HEK293 (cell line): ENCODE measurements around the gene CERS4.

Source experiments
- CTCF ChIA-PET: fragments of 350-600 bp; formaldehyde crosslinking; extraction: SDS; loops from one replicate; lab custom pipeline; 2021; ENCODE audit warnings: antibody characterized with exemption; lab: Yijun Ruan, JAX
- POLR2A ChIA-PET: fragments of 300-600 bp; formaldehyde crosslinking; extraction: SDS; loops from one replicate; lab custom pipeline; 2020; ENCODE audit warnings: antibody characterized with exemption, inconsistent platforms; lab: Yijun Ruan, JAX
- H3K27ac ChIP-seq: fragments of 200-500 bp; sonication (Bioruptor generic); 2 replicates; pipeline ENCODE4 v1.5.1; 2014; ENCODE audit warnings: low read depth, low read length, control low read depth, inconsistent platforms; ENCODE audit errors: extremely low read depth
- H3K36me3 ChIP-seq, 2 experiments: fragments of 200-500 bp in 1 of 2; sonication (Bioruptor generic) in 1 of 2; 1 replicate in 1 of 2; 2 replicates in 1 of 2; pipeline ENCODE4 v1.5.1; 2014 to 2017; ENCODE audit warnings: inconsistent platforms in 2 of 2, low read length in 2 of 2; ENCODE audit not compliant: control insufficient read depth in 2 of 2, insufficient read depth in 1 of 2
- H3K4me1 ChIP-seq: fragments of 200-500 bp; sonication (Bioruptor generic); 2 replicates; pipeline ENCODE4 v1.5.1; 2014; ENCODE audit warnings: mild to moderate bottlenecking, low read length, inconsistent platforms; ENCODE audit not compliant: control insufficient read depth, insufficient read depth
- H3K4me3 ChIP-seq: 2 replicates; pipeline ENCODE4 v1.5.1; 2011; ENCODE audit warnings: low read depth, mild to moderate bottlenecking, control low read depth, low read length, moderate library complexity
- H3K9me3 ChIP-seq: fragments of 200-500 bp; sonication (Bioruptor generic); 2 replicates; pipeline ENCODE4 v1.5.1; 2014; ENCODE audit warnings: low read depth, low read length, inconsistent platforms; ENCODE audit not compliant: control insufficient read depth, insufficient read depth
- HIC1 ChIP-seq: fragments of 450-650 bp; formaldehyde crosslinking; IDR thresholded peaks from 2 replicates; pipeline ENCODE4 v1.5.1; 2016; ENCODE audit warnings: missing biosample characterization, missing genetic modification characterization
- OSR2 ChIP-seq: fragments of 450-650 bp; formaldehyde crosslinking; IDR thresholded peaks from 2 replicates; pipeline ENCODE4 v1.5.1; 2016; ENCODE audit warnings: missing biosample characterization, missing genetic modification characterization
- OVOL3 ChIP-seq: fragments of 450-650 bp; formaldehyde crosslinking; IDR thresholded peaks from 2 replicates; pipeline ENCODE4 v1.5.1; 2016; ENCODE audit warnings: missing biosample characterization, missing genetic modification characterization
- PBX3 ChIP-seq: sonication (generic); formaldehyde crosslinking; IDR thresholded peaks from 2 replicates; pipeline ENCODE4 v1.8.1; 2022; ENCODE audit warnings: mild to moderate bottlenecking, moderate library complexity, missing genetic modification reagents
- REPIN1 ChIP-seq: fragments of 450-650 bp; formaldehyde crosslinking; IDR thresholded peaks from 2 replicates; pipeline ENCODE4 v1.5.1; 2017; ENCODE audit warnings: missing biosample characterization, missing genetic modification characterization, low read depth
- SCRT2 ChIP-seq: fragments of 450-650 bp; formaldehyde crosslinking; IDR thresholded peaks from 2 replicates; pipeline ENCODE4 v1.5.1; 2016; ENCODE audit warnings: missing biosample characterization, missing genetic modification characterization
- TCF7L2 ChIP-seq: IDR thresholded peaks from 2 replicates; pipeline ENCODE4 v1.6.1; 2011; ENCODE audit warnings: low read depth, mild to moderate bottlenecking, inconsistent platforms, low read length, moderate library complexity, borderline replicate concordance
- ZBTB10 ChIP-seq: fragments of 450-650 bp; formaldehyde crosslinking; IDR thresholded peaks from 2 replicates; pipeline ENCODE4 v1.5.1; 2016; ENCODE audit warnings: missing biosample characterization, missing genetic modification characterization
- ZBTB7A ChIP-seq: fragments of 450-650 bp; formaldehyde crosslinking; IDR thresholded peaks from 2 replicates; pipeline ENCODE4 v1.5.1; 2016; ENCODE audit warnings: low read depth, missing biosample characterization, missing genetic modification characterization
- ZFHX2 ChIP-seq: fragments of 450-650 bp; formaldehyde crosslinking; conservative IDR thresholded peaks from 2 replicates; pipeline ENCODE4 v1.5.1; 2016; ENCODE audit warnings: missing biosample characterization, missing genetic modification characterization
- ZNF132 ChIP-seq: fragments of 450-650 bp; formaldehyde crosslinking; IDR thresholded peaks from 2 replicates; pipeline ENCODE4 v1.5.1; 2017; ENCODE audit warnings: missing biosample characterization, missing genetic modification characterization, borderline replicate concordance
- ZNF19 ChIP-seq: fragments of 450-650 bp; formaldehyde crosslinking; IDR thresholded peaks from 2 replicates; pipeline ENCODE4; 2016; ENCODE audit warnings: missing biosample characterization, missing genetic modification characterization, low read depth
- ZNF366 ChIP-seq: fragments of 450-650 bp; formaldehyde crosslinking; conservative IDR thresholded peaks from 2 replicates; pipeline ENCODE4 v1.5.1; 2016; ENCODE audit warnings: missing biosample characterization, missing genetic modification characterization
- ZNF391 ChIP-seq: fragments of 450-650 bp; formaldehyde crosslinking; IDR thresholded peaks from 2 replicates; pipeline ENCODE4 v1.5.1; 2016; ENCODE audit warnings: low read depth, missing biosample characterization, missing genetic modification characterization, borderline replicate concordance
- ZNF416 ChIP-seq: fragments of 450-650 bp; formaldehyde crosslinking; IDR thresholded peaks from 2 replicates; pipeline ENCODE4 v1.5.1; 2016; ENCODE audit warnings: missing biosample characterization, missing genetic modification characterization
- ZNF433 ChIP-seq: fragments of 450-650 bp; formaldehyde crosslinking; IDR thresholded peaks from 2 replicates; pipeline ENCODE4 v1.5.1; 2016; ENCODE audit warnings: missing biosample characterization, missing genetic modification characterization, low read depth
- ZNF510 ChIP-seq: fragments of 450-650 bp; formaldehyde crosslinking; IDR thresholded peaks from 2 replicates; pipeline ENCODE4 v1.5.1; 2018; ENCODE audit warnings: mild to moderate bottlenecking, missing genetic modification characterization, missing biosample characterization; ENCODE audit not compliant: insufficient replicate concordance
- ZNF521 ChIP-seq: fragments of 450-650 bp; formaldehyde crosslinking; IDR thresholded peaks from 2 replicates; pipeline ENCODE4 v1.5.1; 2017; ENCODE audit warnings: missing biosample characterization, mild to moderate bottlenecking, missing genetic modification characterization
- ZNF624 ChIP-seq: fragments of 450-650 bp; formaldehyde crosslinking; IDR thresholded peaks from 2 replicates; pipeline ENCODE4 v1.5.1; 2017; ENCODE audit warnings: missing biosample characterization, missing genetic modification characterization
- ZSCAN16 ChIP-seq: fragments of 450-650 bp; formaldehyde crosslinking; IDR thresholded peaks from 2 replicates; pipeline ENCODE4 v1.5.1; 2016; ENCODE audit warnings: missing biosample characterization, missing genetic modification characterization
- ZSCAN18 ChIP-seq: fragments of 450-650 bp; formaldehyde crosslinking; IDR thresholded peaks from 2 replicates; pipeline ENCODE4 v1.5.1; 2016; ENCODE audit warnings: missing biosample characterization, missing genetic modification characterization
- TF ChIP-seq, protein P1 (sequence below): fragments of 450-650 bp; formaldehyde crosslinking; IDR thresholded peaks from 2 replicates; pipeline ENCODE4 v1.5.1; 2016; ENCODE audit warnings: missing biosample characterization, missing genetic modification characterization
- TF ChIP-seq, protein P2 (sequence below): fragments of 450-650 bp; formaldehyde crosslinking; IDR thresholded peaks from 2 replicates; pipeline ENCODE4 v1.5.1; 2016; ENCODE audit warnings: missing biosample characterization, missing genetic modification characterization

Gene CERS4

DNA sequence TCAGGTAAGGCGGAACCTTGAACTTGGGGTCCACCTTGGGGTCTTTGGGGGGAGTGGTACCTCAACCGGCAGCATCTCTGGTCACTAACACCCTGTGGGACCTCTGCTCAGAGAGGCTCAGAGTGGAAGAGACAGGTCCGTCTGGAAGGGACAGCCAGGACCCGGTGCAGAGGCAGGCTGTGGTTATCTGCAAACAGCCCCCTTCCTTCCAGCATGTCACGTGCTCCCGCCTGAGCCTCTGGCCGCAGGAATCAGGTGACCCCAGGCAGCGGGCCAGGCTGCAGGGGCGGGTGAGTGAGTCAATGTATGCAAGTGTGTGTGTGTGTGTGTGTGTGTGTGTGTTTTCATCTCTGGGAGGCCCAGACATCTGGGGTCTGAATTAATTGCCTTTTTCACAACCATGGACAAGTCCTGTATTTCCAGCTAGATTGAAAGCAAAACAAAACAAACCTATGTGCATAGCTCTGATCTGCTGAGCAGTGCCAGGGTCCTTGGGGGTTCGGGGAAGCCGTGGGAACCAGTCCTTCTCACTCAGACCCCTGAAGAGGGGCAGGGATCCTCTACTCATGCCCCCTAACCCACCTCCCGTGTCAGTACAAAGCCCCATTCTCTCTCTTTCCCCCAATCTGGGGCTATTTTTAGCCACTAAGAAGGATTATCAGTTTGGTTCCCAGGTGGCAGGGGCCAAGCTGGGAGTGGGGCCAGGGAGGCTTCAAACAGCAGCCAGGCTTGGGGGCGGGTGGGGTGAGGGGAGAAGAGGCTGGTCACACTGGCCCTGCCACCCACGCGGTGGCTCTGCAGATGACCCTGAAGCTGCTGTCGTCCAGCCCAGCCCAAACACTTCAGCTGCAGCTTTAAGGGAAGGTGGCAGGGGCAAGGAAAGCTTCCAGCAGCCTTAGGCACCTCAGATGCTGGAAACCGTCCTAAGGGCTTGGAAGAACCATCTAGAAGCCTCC, 31.4 kb downstream of the CERS4 start:
- no peak overlapping the region for H3K27ac ChIP-seq
- H3K9me3 ChIP-seq = no peaks in the 10 kb centered on the region
- H3K4me3 ChIP-seq = no peak overlapping the region
- ChIA-PET POLR2A (no interaction called here), CTCF (interaction anchor here (0.5 to 1.8 kb wide), 3 partner anchors 12 to 604 kb away, joined by 3 to 5 read pairs (median 5); no protein-coding TSS in a partner anchor)
- peaks cover 3% of the 10 kb centered on the region; the same call in 1 of the 2 replicates for H3K4me1 ChIP-seq
- H3K36me3 ChIP-seq = peaks cover 0 to 5% of the 10 kb centered on the region in 2 experiments; a peak in 1 of 3 replicates
- TF ChIP-seq ZFHX2 (tag by site-specific recombination) (peak; percentile 99), HIC1 (tag by site-specific recombination) (peak; percentile 94), ZNF624 (tag by site-specific recombination) (no peak), ZNF521 (tag by site-specific recombination) (no peak), ZNF132 (tag by site-specific recombination) (no peak), ZBTB7A (tag by site-specific recombination) (no peak), ZNF416 (tag by site-specific recombination) (peak; percentile 85; the same call in 1 of the 2 replicates), OVOL3 (no peak), ZNF366 (tag by site-specific recombination) (peak; percentile 86), ZSCAN18 (peak; percentile 97), ZNF391 (tag by site-specific recombination) (peak; percentile 95; the same call in 1 of the 2 replicates), ZBTB10 (tag by site-specific recombination) (peak; percentile 97), TCF7L2 (no peak), PBX3 (CRISPR knock-in tag) (no peak), ZSCAN16 (tag by site-specific recombination) (peak; percentile 51; the same call in 1 of the 2 replicates), SCRT2 (tag by site-specific recombination) (no peak), REPIN1 (tag by site-specific recombination) (peak; percentile 34; the same call in 1 of the 2 replicates), ZNF433 (tag by site-specific recombination) (no peak), OSR2 (tag by site-specific recombination) (peak; percentile 44; the same call in 1 of the 2 replicates), ZNF19 (peak; percentile 51; the same call in 1 of the 2 replicates), ZNF510 (tag by site-specific recombination) (no peak)
- TF ChIP-seq, protein P1, sequence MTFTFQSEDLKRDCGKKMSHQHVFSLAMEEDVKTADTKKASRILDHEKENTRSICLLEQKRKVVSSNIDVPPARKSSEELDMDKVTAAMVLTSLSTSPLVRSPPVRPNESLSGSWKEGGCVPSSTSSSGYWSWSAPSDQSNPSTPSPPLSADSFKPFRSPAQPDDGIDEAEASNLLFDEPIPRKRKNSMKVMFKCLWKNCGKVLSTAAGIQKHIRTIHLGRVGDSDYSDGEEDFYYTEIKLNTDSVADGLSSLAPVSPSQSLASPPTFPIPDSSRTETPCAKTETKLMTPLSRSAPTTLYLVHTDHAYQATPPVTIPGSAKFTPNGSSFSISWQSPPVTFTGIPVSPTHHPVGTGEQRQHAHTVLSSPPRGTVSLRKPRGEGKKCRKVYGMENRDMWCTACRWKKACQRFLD (tag by site-specific recombination) = no peak
- TF ChIP-seq, protein P2, sequence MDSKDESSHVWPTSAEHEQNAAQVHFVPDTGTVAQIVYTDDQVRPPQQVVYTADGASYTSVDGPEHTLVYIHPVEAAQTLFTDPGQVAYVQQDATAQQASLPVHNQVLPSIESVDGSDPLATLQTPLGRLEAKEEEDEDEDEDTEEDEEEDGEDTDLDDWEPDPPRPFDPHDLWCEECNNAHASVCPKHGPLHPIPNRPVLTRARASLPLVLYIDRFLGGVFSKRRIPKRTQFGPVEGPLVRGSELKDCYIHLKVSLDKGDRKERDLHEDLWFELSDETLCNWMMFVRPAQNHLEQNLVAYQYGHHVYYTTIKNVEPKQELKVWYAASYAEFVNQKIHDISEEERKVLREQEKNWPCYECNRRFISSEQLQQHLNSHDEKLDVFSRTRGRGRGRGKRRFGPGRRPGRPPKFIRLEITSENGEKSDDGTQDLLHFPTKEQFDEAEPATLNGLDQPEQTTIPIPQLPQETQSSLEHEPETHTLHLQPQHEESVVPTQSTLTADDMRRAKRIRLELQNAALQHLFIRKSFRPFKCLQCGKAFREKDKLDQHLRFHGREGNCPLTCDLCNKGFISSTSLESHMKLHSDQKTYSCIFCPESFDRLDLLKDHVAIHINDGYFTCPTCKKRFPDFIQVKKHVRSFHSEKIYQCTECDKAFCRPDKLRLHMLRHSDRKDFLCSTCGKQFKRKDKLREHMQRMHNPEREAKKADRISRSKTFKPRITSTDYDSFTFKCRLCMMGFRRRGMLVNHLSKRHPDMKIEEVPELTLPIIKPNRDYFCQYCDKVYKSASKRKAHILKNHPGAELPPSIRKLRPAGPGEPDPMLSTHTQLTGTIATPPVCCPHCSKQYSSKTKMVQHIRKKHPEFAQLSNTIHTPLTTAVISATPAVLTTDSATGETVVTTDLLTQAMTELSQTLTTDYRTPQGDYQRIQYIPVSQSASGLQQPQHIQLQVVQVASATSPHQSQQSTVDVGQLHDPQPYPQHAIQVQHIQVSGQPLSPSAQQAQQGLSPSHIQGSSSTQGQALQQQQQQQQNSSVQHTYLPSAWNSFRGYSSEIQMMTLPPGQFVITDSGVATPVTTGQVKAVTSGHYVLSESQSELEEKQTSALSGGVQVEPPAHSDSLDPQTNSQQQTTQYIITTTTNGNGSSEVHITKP (tag by site-specific recombination) = peak; percentile 69
